D721Med (cell line): ENCODE measurements around the gene RAD51D.
A peak's percentile ranks its signal among the peaks of the same experiment; 100 is the strongest.

ENCODE experiments used
- DNase-seq: peaks from one replicate; pipeline ENCODE4 v3.0.0; 2011; ENCODE audit warnings: low spot score; ENCODE audit not compliant: insufficient read length
- FAIRE-seq: peaks from 2 replicates; lab custom pipeline; 2011; peaks lifted over from hg19 to GRCh38; lab: Jason Lieb, UNC
- TF ChIP-seq, protein P1 (sequence below): IDR thresholded peaks from 2 replicates; pipeline ENCODE4 v1.5.1; 2012; ENCODE audit warnings: mild to moderate bottlenecking, control low read depth; ENCODE audit not compliant: insufficient read depth; ENCODE audit errors: missing control alignments

The RAD51D gene

DNA sequence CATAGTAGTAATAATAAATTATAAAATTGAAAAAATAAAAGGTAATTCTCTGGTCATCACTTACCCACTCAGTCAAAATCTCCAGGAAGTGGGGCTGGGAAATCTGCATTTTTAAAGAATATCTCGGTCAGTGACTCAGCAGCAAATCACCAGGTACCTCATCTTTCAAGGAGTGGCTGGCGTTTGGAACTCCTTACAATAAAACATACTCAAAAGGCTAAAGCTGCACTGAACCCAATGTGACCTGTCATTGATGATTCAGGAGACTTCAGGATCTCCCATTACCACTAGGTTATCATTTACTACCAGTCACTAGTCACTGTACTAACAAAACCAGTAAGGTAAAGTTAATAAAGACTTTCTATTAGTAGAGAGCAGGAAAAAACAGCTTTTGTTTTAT, 34.7 kb downstream of the RAD51D start:
- DNase-seq (no peak), FAIRE-seq (no peak)
- TF ChIP-seq, protein P1, sequence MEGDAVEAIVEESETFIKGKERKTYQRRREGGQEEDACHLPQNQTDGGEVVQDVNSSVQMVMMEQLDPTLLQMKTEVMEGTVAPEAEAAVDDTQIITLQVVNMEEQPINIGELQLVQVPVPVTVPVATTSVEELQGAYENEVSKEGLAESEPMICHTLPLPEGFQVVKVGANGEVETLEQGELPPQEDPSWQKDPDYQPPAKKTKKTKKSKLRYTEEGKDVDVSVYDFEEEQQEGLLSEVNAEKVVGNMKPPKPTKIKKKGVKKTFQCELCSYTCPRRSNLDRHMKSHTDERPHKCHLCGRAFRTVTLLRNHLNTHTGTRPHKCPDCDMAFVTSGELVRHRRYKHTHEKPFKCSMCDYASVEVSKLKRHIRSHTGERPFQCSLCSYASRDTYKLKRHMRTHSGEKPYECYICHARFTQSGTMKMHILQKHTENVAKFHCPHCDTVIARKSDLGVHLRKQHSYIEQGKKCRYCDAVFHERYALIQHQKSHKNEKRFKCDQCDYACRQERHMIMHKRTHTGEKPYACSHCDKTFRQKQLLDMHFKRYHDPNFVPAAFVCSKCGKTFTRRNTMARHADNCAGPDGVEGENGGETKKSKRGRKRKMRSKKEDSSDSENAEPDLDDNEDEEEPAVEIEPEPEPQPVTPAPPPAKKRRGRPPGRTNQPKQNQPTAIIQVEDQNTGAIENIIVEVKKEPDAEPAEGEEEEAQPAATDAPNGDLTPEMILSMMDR, result no peak

DNA sequence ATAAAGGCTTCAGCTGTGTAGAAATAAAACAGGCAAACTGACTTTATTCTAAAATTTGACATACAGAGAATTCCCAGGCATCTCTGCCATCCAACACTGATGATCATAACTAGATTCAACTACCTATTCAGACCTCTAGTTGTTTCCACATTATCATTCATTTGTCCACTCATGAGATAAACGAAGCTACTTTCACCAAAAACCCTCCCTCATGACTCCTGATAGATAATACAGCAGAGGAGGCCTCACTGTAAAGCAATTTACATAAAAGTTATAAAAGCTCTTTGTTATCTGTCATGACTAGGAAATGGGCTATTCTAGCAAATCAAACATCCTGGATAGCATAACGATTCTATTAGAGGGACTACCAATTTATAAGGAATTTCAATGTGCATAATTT, 36.6 kb downstream of the RAD51D start:
- DNase-seq, result no peak
- no peak for FAIRE-seq
- TF ChIP-seq, protein P1, result no peak

DNA sequence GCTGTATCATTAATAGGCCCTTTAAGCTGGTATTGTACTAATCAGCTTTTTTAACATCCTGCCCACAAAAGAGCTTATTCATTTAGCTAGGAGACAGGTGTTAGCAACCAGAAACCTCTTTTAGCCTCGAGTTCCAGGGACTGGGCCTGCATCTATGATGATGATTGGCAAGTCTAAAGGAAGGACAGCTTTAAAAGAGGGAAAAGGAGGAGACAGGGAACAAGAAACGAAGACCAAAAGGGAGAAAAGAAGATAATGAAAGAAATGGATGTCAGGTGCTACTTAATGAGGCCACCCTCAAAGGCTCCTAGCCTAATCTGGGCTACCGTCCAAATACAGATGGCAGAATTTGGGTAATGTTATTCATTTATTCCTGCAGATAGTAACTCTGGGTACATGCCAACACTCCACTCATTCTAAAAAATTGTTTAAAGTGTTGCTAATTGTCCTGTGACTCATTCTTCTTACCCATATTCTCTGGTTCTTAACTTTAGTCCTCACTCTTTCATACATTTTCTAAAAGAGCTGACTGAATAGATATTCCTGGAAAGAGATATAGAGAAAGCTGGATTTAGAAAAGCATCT, 37.5 kb downstream of the RAD51D start:
- FAIRE-seq (no peak), DNase-seq (peak; percentile 25)
- TF ChIP-seq, protein P1, result no peak

DNA sequence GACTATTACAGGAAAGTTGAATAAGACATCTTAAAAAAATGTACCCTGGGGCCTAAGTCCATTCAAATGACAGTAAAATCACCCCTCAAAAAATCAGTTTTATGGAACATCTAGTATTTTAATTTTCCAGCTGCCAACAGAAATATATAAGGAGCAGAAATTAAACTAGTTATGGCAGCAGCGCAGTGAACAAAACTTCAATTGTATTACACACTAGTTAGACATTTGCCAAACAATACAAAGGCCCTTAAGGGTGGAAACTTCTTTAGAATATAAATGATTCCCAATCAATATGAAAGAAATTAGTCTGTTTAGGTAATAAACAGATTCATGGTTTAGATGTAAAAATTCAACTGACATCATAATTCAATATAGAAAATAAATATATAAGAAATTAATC, 38.0 kb downstream of the RAD51D start:
- TF ChIP-seq, protein P1, result no peak
- FAIRE-seq, result no peak
- no peak for DNase-seq

DNA sequence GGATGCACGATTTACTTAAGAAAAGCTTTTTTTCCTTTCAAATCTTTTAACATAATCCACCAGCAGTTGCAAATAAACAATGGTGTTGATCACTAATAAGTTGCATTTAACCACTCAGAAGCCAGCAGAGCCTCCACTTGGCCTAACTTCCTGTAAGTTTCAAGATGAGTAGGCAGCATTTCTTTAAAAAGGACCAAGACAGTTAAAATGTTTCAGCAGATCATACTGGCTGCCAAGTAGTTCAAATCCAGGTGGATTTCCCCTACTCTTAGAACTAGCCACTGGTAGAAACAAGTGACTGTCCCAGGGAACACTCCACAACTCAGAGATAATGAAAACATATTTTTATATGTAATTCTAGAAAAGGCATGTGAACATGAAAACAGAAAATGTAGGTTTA, 39.1 kb downstream of the RAD51D start:
- TF ChIP-seq, protein P1, result no peak
- DNase-seq, result no peak
- FAIRE-seq, result no peak

DNA sequence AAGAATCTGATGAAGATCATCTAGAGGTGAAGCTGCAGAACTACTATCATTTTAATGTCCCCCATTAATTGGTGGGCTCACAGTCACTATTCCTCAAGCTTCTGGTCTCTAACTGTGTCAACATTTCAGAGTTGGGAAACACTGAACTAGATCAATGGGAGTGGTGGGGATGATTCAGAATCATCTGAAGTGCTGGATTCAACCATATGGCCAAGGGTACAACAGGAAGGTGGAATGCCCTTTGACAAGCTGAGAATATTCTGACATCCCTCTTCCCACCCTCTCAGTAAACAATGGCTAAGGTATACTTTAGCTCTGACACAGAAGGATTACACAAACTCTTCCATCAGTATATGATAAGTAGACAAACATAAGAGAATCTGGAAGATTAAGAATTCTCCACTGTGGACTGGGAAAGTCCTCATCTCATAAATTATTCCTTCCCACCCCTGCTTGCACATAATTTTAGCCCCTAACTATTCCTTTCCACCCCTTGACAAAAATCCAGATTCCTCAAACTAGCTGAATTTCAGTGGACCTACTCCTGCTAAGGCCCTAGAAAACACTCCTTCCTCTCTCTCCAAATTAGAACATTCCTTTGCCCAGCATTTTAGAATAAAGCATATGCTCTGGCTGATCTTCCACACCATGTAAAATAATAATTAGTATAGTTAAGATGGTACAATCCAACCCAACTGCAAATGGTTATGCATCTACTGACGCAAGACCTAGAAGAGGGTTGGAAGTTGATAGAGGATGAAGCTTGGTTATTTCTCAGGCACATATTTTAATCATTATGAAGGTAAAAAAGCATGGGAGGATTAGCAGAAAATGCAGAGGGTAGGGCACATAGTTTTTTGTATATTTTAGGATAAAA, 39.9 kb downstream of the RAD51D start:
- DNase-seq (no peak), FAIRE-seq (no peak)
- TF ChIP-seq, protein P1, result no peak

DNA sequence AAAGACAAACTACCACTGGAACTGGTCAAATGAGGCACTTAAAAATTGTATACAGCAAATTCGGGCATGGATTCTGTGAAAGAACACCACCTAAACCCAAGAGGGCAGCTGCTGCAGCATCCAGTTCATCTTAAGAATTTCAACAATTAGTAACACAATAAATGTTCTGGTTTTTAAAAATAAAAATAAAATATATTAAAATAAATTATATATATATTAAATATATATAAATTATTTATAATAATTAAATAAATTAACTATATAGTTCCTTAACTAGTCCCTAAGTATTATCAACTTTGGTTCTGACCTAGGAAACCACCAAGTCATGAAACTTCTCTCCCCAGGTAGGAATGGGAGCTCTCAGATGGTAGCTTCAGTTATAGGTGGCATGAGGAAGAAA, 42.8 kb downstream of the RAD51D start:
- DNase-seq, result no peak
- FAIRE-seq, result no peak
- TF ChIP-seq, protein P1, result no peak
